VCaP (cell line): Measurements from ENCODE around the gene MMP27.

ENCODE experiments used
- H3K27ac ChIP-seq: fragments of 450-650 bp; 2 replicates; pipeline ENCODE4 v1.5.1; 2017
- CTCF ChIP-seq: fragments of 450-650 bp; conservative IDR thresholded peaks from 2 replicates; pipeline ENCODE4 v1.5.1; 2017; ENCODE audit warnings: mild to moderate bottlenecking, moderate library complexity

Gene MMP27

GRCh38 chr11:102664001-102664752 is 41.4 kb downstream of the MMP27 start:
- no peak overlapping the region for H3K27ac ChIP-seq
- TF ChIP-seq CTCF, result peak; percentile 22; the same call in 1 of the 2 replicates

- no peak for TF ChIP-seq CTCF
- H3K27ac ChIP-seq, result no peak overlapping the region
Observed at GRCh38 chr11:102662607-102663006, 43.0 kb downstream of the MMP27 start.

GRCh38 chr11:102661040-102661439 is 44.5 kb downstream of the MMP27 start:
- H3K27ac ChIP-seq, result no peak overlapping the region
- no peak for TF ChIP-seq CTCF

GRCh38 chr11:102656528-102656927 is 49.0 kb downstream of the MMP27 start:
- TF ChIP-seq CTCF, result no peak

GRCh38 chr11:102655547-102655946 is 50.0 kb downstream of the MMP27 start:
- H3K27ac ChIP-seq, result no peak overlapping the region
- TF ChIP-seq CTCF, result no peak

More at GRCh38 chr11:102656528-102656927, 49.0 kb downstream of the MMP27 start:
- H3K27ac ChIP-seq, result no peak overlapping the region

- no peak for TF ChIP-seq CTCF
- H3K27ac ChIP-seq, result no peak overlapping the region
Observed at GRCh38 chr11:102654761-102655160, 50.8 kb downstream of the MMP27 start.

- no peak overlapping the region for H3K27ac ChIP-seq
- no peak for TF ChIP-seq CTCF
Observed at GRCh38 chr11:102653744-102654291, 51.8 kb downstream of the MMP27 start.
